DOHH2 (cell line): Measurements from ENCODE around the gene GALNT18.

Experiments used
- H3F3A ChIP-seq: fragments of 200-600 bp; sonication (generic), shearing (Covaris generic); 2 replicates; pipeline ENCODE4 v1.6.0; 2016; ENCODE audit warnings: antibody characterized with exemption, mild to moderate bottlenecking; ENCODE audit not compliant: control insufficient read depth, insufficient read depth
- H3K27ac ChIP-seq: fragments of 200-600 bp; sonication (generic); 2 replicates; pipeline ENCODE4 v1.5.1; 2014; ENCODE audit warnings: low read depth, mild to moderate bottlenecking, low read length, moderate library complexity
- H3K27me3 ChIP-seq: fragments of 200-600 bp; sonication (generic); 2 replicates; pipeline ENCODE4 v1.6.1; 2014; ENCODE audit warnings: mild to moderate bottlenecking, low read length, mixed read lengths; ENCODE audit not compliant: control insufficient read depth
- H3K36me3 ChIP-seq: fragments of 200-600 bp; sonication (generic); 2 replicates; pipeline ENCODE4 v1.6.1; 2014; ENCODE audit warnings: mild to moderate bottlenecking, low read length, moderate library complexity, mixed read lengths; ENCODE audit not compliant: control insufficient read depth
- H3K4me1 ChIP-seq: fragments of 200-600 bp; sonication (generic); 2 replicates; pipeline ENCODE4 v1.6.1; 2014; ENCODE audit warnings: mild to moderate bottlenecking, low read length, mixed read lengths; ENCODE audit not compliant: control insufficient read depth
- H3K4me2 ChIP-seq: fragments of 200-600 bp; sonication (generic); 2 replicates; pipeline ENCODE4 v1.6.0; 2014; ENCODE audit warnings: mild to moderate bottlenecking, low read length, moderate library complexity
- H3K4me3 ChIP-seq: fragments of 200-600 bp; sonication (generic); 2 replicates; pipeline ENCODE4 v1.5.1; 2014; ENCODE audit warnings: mild to moderate bottlenecking, low read length, mixed read lengths
- H3K79me2 ChIP-seq: fragments of 200-600 bp; sonication (generic); 2 replicates; pipeline ENCODE4 v1.6.1; 2014; ENCODE audit warnings: mild to moderate bottlenecking, low read length, mixed read lengths; ENCODE audit not compliant: control insufficient read depth
- H3K9me2 ChIP-seq: fragments of 200-600 bp; sonication (generic); replicated peaks from 2 replicates; pipeline ENCODE4 v1.6.1; 2014; ENCODE audit warnings: mild to moderate bottlenecking, low read length, mixed read lengths; ENCODE audit not compliant: control insufficient read depth
- H3K9me3 ChIP-seq: fragments of 200-600 bp; sonication (generic); 2 replicates; pipeline ENCODE4 v1.6.1; 2014; ENCODE audit warnings: antibody characterized with exemption, low read length, mixed read lengths; ENCODE audit not compliant: control insufficient read depth, insufficient read depth
- H4K20me1 ChIP-seq: fragments of 200-600 bp; sonication (generic); 2 replicates; pipeline ENCODE4 v1.6.0; 2014; ENCODE audit warnings: low read depth, mild to moderate bottlenecking, antibody characterized with exemption, low read length, moderate library complexity; ENCODE audit not compliant: control insufficient read depth, insufficient read depth
- CTCF ChIP-seq: fragments of 200-600 bp; sonication (generic); IDR thresholded peaks from one replicate; pipeline ENCODE4 v1.5.1; 2014; ENCODE audit warnings: antibody characterized with exemption, mild to moderate bottlenecking, low read depth, low read length; ENCODE audit not compliant: poor library complexity, severe bottlenecking
- EZH2phosphoT487 ChIP-seq: fragments of 200-600 bp; sonication (generic); IDR thresholded peaks from 2 replicates; pipeline ENCODE4 v1.6.1; 2017; ENCODE audit warnings: borderline replicate concordance, mild to moderate bottlenecking, antibody characterized with exemption, low read length, moderate library complexity, mixed read lengths

GALNT18 gene

GRCh38 chr11:11502263-11502861, 119.4 kb downstream of the GALNT18 start:
- Histone ChIP-seq H3K79me2 (no peaks in the 10 kb centered on the region), H3K9me3 (no peaks in the 10 kb centered on the region), H3K27me3 (peaks cover 10% of the 10 kb centered on the region), H3K36me3 (no peaks in the 10 kb centered on the region), H3F3A (no peaks in the 10 kb centered on the region), H3K4me3 (no peak overlapping the region), H3K4me1 (no peaks in the 10 kb centered on the region), H3K4me2 (no peak overlapping the region), H3K9me2 (no peaks in the 10 kb centered on the region), H4K20me1 (no peaks in the 10 kb centered on the region), H3K27ac (no peak overlapping the region)
- TF ChIP-seq CTCF (no peak), EZH2phosphoT487 (no peak)

DNA sequence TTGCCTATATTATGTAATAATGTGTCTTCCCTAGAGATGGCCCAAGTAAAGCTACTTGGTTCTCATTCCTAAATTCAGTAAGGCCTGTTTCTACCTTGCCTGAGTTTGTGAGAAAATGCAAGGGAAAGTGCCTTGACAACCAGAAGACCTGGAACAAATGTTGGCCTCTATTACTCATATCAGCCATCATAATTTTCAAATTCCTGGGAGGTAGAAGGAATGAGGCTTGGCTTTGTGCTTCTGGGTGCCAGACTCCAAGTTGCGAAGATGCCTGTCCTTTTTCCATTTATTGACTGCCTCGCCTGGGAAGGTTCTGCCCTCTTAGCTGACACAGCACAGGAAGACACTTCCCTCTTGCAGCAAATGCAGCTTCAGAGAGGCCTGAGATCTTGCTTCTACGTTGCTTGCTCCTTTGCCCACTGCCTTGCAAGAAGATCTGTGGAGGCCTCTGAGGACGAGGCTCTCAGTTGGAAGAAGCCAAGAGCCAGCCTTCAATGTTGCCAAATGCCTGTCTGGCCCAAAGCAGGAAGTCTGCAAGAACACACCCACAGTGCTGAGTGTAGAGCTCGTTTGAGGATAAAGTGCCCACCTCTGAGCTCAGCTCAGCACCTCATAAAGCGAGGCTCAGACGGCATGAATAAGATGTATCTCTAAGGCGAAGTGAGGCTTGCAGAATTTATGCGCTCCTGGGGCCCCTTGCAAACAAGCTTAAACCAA, 120.1 kb downstream of the GALNT18 start:
- Histone ChIP-seq H3K4me2 (no peak overlapping the region), H3K36me3 (no peaks in the 10 kb centered on the region), H3K4me3 (no peak overlapping the region), H3F3A (no peaks in the 10 kb centered on the region), H3K79me2 (no peaks in the 10 kb centered on the region), H3K9me2 (no peaks in the 10 kb centered on the region), H4K20me1 (no peaks in the 10 kb centered on the region), H3K27me3 (peaks cover 10% of the 10 kb centered on the region), H3K27ac (no peak overlapping the region), H3K9me3 (no peaks in the 10 kb centered on the region), H3K4me1 (no peaks in the 10 kb centered on the region)
- TF ChIP-seq CTCF, result no peak
- no peak for TF ChIP-seq EZH2phosphoT487

GRCh38 chr11:11500744-11501487, 120.9 kb downstream of the GALNT18 start:
- TF ChIP-seq CTCF, result no peak
- no peak for TF ChIP-seq EZH2phosphoT487
- Histone ChIP-seq H3K4me1 (no peaks in the 10 kb centered on the region), H3F3A (no peaks in the 10 kb centered on the region), H3K4me2 (no peak overlapping the region), H3K36me3 (no peaks in the 10 kb centered on the region), H3K9me2 (no peaks in the 10 kb centered on the region), H3K27ac (no peak overlapping the region), H3K27me3 (peaks cover 4% of the 10 kb centered on the region; the same call in 1 of the 2 replicates), H3K79me2 (no peaks in the 10 kb centered on the region), H3K4me3 (no peak overlapping the region), H3K9me3 (no peaks in the 10 kb centered on the region), H4K20me1 (no peaks in the 10 kb centered on the region)
